GM13976 (cell line): Measurements from ENCODE around the gene GSC.
"Not testable (repeated sequence)": the region's sequence is repeated elsewhere in the genome, so short reads cannot be mapped to it uniquely, and the experiment has no call there.

ENCODE experiments used
- DNase-seq: peaks from one replicate; pipeline ENCODE4 v3.0.0; 2012; ENCODE audit warnings: low spot score
- CTCF ChIP-seq: IDR thresholded peaks from 2 replicates; pipeline ENCODE4 v1.5.1; 2012; ENCODE audit warnings: borderline replicate concordance, mild to moderate bottlenecking; ENCODE audit not compliant: insufficient read depth; ENCODE audit errors: extremely low read depth, missing control alignments, control extremely low read depth
- in situ Hi-C: fragments of 300-500 bp; cut with MboI; formaldehyde crosslinking; loops from one replicate; pipeline ENCODE4 v1.12.0; 2022; ENCODE audit warnings: low sequenced_read_pairs, mixed read lengths, inconsistent platforms; ENCODE audit not compliant: unreplicated experiment

GSC gene

GRCh38 chr14:94747739-94748138 is 22.2 kb downstream of the GSC start:
- no peak for DNase-seq
- in situ Hi-C loops: no loop called here
- TF ChIP-seq CTCF: no peak

DNA sequence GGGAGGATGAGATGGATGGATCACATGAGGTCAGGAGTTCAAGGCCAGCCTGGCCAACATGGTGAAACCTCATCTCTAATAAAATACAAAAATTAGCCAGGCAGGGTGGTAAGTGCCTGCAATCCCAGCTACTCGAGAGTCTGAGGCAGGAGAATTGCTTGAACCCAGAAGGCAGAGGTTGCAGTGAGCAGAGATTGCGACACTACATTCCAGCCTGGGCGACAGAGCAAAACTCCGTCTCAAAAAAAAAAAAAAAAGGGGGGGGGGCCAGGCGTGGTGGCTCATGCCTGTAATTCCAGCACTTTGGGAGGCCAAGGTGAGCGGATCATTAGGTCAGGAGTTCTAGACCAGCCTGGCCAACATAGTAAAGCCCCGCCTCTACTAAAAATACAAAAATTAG is 22.8 kb downstream of the GSC start:
- in situ Hi-C loops, DNase-seq: not testable (repeated sequence)

DNA sequence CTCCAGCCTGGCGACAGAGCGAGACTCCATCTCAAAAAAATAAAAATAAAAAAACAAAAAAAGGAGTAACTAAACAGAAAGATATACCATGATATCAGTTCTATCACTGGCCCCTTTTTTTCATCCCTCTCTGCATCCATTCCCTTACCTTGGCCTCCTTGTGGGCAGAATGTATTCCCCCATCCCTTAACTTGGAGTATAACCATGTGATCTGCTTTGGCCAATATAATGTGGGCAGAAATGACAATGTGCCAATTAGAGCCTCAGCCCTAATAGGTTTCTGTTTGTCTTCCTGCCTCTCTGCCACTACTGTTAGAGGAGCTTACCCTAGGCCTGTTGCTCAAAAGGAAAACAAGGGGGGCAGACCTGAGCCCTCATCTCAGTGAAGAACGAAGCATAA is 23.8 kb downstream of the GSC start:
- in situ Hi-C loops: no loop called here
- DNase-seq: no peak
- no peak for TF ChIP-seq CTCF

GRCh38 chr14:94738751-94739150 is 31.2 kb downstream of the GSC start:
- DNase-seq: no peak
- TF ChIP-seq CTCF: no peak
- in situ Hi-C loops: no loop called here

- in situ Hi-C loops: no loop called here
- DNase-seq: no peak
- TF ChIP-seq CTCF: no peak
Observed at GRCh38 chr14:94738097-94738496, 31.8 kb downstream of the GSC start.

- in situ Hi-C loops: no loop called here
Observed at GRCh38 chr14:94728950-94729349, 41.0 kb downstream of the GSC start.

DNA sequence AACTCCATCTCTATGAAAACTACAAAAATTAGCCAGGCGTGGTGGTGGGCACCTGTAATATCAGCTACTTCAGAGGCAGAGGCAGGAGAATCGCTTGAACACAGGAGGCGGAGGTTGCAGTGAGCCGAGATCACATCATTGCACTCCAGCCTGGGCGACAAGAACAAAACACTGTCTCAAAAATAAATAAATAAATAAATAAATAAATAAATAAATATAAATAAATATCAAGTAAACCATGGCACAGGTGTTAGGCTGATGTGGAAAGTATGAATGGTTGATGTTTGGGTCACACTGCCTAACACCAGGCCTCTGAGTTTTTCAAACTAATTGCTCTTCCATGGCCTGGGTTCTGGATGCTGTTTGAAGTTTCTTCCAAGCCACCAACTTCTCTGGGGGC is 41.5 kb downstream of the GSC start:
- in situ Hi-C loops, DNase-seq: not testable (repeated sequence)

More at GRCh38 chr14:94728950-94729349, 41.0 kb downstream of the GSC start:
- no peak for TF ChIP-seq CTCF
- no peak for DNase-seq

DNA sequence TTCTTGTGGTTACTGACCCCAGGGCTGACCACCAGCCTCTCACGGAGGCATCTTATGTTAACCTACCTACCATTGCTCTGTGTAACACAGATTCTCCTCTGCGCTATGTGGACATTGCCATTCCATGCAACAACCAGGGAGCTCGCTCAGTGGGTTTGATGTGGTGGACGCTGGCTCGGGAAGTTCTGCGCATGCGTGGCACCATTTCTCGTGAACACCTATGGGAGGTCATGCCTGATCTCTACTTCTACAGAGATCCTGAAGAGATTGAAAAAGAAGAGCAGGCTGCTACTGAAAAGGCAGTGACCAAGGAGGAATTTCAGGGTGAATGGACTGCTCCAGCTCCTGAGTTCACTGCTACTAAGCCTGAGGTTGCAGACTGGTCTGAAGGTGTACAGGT is 43.3 kb downstream of the GSC start:
- in situ Hi-C loops, DNase-seq: not testable (repeated sequence)

- in situ Hi-C loops: no loop called here
- TF ChIP-seq CTCF: no peak
- no peak for DNase-seq
Observed at GRCh38 chr14:94724993-94725392, 44.9 kb downstream of the GSC start.
